Medulla oblongata (tissue), 1 donor: Measurements from ENCODE around the gene R3HDM2.

ENCODE experiments used
- DNase-seq: peaks from one replicate; pipeline ENCODE4 v3.0.0-alpha.2; 2015; ENCODE audit errors: extremely low spot score

The R3HDM2 gene

DNA sequence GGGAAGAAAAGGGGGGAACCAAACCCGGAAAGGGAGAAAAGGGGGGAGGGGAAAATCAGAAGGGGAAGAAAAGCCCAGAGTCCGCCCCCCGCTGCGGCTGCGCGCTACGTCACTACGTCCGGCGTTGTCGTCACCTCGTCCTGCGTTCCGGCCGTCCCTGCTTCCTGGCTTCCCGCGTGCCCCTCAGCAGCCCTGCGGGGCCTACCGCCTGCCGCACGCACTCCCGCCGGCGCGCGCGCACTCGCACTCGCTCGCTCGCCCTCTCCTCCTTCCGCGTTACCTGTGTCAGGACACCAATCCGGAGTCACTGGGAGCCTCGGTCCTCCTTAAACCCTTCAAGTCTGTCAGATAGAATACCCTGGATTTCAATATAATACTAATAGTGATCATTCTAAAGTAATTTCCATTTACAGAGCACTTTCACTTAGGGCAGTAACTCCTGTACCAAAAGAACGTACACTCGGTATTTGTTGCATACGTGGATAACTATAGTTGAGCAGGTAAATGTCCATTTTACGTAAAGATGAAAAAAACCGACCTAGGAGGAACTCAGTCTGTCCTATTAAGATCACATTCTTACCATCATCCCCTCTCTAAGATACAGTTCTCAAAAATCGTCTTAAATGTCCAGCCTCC is at the start of gene R3HDM2:
TSS of gene R3HDM2 (minus strand) at position 113 of the 636 bp plus-strand sequence. CDS start 120,615 bp downstream, outside the sequence.
- peak; percentile 92 for DNase-seq

DNA sequence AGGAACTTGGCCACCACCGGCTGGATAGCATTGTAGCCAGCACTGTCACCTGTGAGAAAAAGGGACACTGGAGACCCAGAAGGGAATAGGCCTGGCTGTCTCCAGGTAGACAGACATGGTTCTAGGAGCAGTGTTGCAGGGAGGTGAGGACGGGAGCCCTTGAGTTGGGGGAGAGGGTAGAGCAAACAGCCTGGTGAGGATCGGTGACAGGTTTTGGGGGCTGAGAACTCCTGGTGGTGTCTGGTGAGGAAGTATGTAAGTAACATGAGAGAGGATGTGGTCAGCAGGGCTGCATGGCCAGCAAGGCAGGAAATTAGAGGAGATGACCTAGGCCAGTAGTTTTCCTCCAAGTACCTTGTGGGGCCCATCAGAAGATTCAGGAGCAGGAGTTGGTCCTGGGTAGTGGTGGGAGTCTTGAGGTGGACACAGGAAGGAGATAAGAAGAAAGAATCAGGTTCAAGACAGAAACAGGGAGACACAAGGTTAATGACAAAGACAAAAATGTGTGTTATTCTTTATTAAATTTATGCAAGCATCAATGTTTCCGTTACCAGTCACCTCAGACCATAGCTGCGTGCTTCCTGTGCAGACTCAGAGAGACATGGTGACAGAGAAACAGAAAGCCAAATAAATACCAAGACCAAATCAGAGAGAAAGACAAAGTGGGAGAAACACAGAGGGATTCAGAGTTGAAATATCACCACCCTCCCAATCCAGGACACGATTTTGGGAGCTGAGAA is 48.7 kb upstream of the R3HDM2 start, which contains the start of gene ARHGAP9:
TSS of gene ARHGAP9 (minus strand) at position 491 of the 740 bp plus-strand sequence. CDS start at position 31, 460 bp downstream.
- peak; percentile 32 for DNase-seq

GRCh38 chr12:57479043-57479375 is 48.2 kb upstream of the R3HDM2 start:
- no peak for DNase-seq

DNA sequence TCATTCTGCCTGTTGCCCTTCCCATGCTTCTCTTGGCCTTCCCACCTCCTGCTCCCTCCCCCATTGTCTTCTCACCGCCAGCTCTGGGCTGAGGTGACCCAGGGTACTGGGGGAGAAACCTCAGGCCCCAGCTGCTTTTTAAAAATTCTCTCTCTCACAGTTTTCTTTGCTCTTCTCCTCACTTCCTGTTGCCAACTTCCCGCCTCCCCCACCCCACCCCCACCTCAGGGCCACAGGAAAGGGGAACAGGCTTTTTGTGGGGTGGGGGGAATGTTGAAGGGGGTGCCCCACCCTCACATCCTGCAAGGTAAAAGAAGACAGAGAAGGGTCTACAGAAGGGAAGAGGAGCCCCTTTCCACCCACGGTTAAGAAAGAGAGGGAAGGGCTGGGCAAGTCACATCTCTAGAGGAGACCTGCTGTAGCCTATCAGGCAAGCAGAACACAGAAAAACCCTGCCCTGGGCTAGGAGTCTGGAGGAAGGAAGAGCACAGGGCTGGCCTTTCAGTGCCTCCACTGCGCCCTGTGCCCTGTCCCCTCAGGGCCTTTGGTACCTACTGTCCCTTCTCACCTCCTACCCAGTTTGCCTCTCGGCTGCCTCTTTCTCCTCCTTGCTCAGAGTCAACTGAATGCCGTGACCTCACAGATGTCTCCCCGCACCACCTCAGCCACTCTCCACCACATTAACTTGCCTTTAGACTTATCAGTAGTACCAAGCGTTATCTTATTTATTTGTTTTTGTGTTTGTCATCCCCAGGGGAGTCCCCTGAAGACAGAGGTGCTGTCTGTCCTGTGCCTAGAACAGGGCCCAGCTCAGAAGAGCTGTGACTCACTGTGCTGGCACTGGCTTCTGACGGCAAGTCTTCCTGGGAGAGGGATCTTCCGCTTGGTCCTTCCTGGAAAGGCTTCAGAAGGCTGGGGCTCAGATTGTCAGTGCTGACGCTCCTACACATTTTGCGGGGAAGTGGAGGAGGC is 47.2 kb upstream of the R3HDM2 start:
- peak; percentile 33 for DNase-seq

GRCh38 chr12:57476993-57477709 is 46.3 kb upstream of the R3HDM2 start:
- no peak for DNase-seq

DNA sequence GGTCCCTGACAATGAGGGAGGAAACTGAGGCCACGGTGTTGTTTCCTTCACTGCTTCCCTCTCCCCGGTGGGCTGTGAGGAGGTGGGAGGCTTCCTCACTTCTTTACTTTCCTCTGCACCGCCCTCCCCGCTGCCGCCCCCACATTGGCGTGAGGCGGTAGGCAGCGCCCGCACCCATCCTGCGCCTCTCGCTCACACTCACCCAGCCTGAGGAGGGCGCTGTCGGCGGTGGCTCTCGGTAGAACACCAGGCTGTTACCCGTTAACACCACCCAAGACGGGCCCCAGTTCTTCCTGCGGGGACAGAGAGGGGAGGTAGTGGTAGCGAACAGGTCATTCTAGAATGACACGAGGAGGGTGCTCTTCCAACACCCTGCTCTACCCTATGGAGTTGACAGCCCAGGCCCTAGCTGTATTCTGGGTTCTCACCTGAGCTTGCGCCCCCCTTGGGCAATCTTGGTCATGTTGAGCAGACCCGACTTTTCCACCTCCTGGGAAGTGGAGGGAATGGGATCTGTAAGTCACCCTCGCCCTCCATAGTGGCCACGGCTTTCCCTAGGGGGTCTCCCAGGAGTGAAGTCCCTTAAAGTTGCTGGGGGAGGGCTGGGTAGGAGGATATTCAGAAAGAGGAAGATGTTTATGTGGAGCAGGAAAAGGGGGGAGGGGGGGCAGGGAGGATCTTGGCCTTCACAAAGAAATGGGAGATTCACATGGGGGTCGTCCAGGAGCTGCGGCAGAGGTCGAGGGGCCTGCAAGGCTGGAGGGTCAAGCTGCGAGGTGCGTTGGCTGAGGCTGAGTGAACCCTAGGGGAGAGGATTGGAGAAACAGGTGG is 45.5 kb upstream of the R3HDM2 start:
- no peak for DNase-seq

GRCh38 chr12:57475271-57476161 is 44.7 kb upstream of the R3HDM2 start:
- DNase-seq = no peak

- DNase-seq = no peak
These were observed 44.0 kb upstream of the R3HDM2 start for GRCh38 chr12:57474862-57475261.

DNA sequence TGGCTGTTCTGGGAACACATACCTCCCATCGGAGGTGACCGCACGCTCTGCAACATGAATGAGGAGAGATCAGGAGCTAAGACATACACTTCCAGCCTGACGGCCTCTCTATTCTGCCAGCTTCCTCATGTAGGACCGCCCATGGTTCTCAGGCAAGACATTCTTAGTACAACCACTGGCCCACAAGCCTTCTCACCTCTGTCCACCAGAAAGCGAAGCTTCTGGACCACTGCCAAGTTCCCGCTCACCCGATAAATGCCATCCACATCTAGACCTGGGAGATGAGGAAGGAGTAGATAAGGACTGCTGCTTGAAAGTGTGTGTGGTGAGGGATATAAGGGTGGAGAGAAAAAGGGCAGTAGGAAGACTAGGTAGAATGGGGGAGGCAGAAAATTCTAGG is 43.6 kb upstream of the R3HDM2 start:
- DNase-seq = no peak

GRCh38 chr12:57473886-57474285 is 43.0 kb upstream of the R3HDM2 start:
- no peak for DNase-seq

GRCh38 chr12:57473392-57473791 is 42.5 kb upstream of the R3HDM2 start:
- DNase-seq = no peak

- no peak for DNase-seq
These were observed 41.5 kb upstream of the R3HDM2 start for GRCh38 chr12:57472391-57472790.

DNA sequence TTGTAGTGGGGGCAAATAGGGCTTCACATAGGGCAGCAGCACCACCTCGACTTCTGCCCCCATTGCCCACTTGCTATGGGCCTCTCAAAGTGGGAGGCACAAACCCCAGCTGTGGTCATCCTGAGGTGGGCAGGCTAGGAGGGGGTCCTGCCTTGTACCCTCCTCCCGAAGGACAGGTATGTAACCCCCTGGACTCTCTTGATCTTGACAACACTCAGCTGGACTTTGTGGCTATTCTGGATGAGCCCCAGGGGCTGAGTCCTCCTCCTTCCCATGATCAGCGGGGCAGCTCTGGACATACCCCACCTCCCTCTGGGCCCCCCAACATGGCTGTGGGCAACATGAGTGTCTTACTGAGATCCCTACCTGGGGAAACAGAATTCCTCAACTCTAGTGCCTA is 40.8 kb upstream of the R3HDM2 start:
- no peak for DNase-seq

DNA sequence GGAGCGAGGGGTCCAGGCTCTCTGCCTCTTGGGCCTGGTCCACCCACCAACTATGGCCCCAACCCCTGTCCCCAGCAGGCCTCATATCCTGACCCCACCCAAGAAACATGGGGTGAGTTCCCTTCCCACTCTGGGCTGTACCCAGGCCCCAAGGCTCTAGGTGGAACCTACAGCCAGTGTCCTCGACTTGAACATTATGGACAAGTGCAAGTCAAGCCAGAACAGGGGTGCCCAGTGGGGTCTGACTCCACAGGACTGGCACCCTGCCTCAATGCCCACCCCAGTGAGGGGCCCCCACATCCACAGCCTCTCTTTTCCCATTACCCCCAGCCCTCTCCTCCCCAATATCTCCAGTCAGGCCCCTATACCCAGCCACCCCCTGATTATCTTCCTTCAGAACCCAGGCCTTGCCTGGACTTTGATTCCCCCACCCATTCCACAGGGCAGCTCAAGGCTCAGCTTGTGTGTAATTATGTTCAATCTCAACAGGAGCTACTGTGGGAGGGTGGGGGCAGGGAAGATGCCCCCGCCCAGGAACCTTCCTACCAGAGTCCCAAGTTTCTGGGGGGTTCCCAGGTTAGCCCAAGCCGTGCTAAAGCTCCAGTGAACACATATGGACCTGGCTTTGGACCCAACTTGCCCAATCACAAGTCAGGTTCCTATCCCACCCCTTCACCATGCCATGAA is 40.3 kb upstream of the R3HDM2 start:
- no peak for DNase-seq

GRCh38 chr12:57470286-57470969 is 39.6 kb upstream of the R3HDM2 start:
- no peak for DNase-seq

GRCh38 chr12:57469296-57470164 is 38.7 kb upstream of the R3HDM2 start:
- DNase-seq = no peak

GRCh38 chr12:57467915-57468314 is 37.1 kb upstream of the R3HDM2 start:
- DNase-seq = no peak
